ENCODE data around the gene ISG20L2. TPM values are rescaled to one million over a fixed set of nuclear protein-coding genes. Genes with fewer than 3 reads are reported as not detected.

The ISG20L2 gene
- total RNA-seq, 1 experiment from 2014 or later: 33.2 TPM

GRCh38 chr1:156698995-156699394, 29.6 kb downstream of the ISG20L2 start:
- Histone ChIP-seq H2AFZ (no peak overlapping the region), H3K9me2 (ENCODE audit: insufficient read depth) (no peaks in the 10 kb centered on the region), H3K9me3 (ENCODE audit: insufficient read depth, low read depth) (no peaks in the 10 kb centered on the region), H3K4me2 (no peak overlapping the region), H3K4me3 (no peak overlapping the region), H3K27ac (no peak overlapping the region), H3K27me3 (ENCODE audit: insufficient read depth, low read depth) (no peaks in the 10 kb centered on the region), H3F3A (ENCODE audit: insufficient read depth, low read depth) (peaks cover 19% of the 10 kb centered on the region), H3K79me2 (ENCODE audit: low read depth) (peaks cover 22% of the 10 kb centered on the region), H4K20me1 (ENCODE audit: insufficient read depth) (no peaks in the 10 kb centered on the region), H3K4me1 (replicated peaks; ENCODE audit: insufficient read depth) (peaks cover 20% of the 10 kb centered on the region), H3K36me3 (ENCODE audit: low read depth) (no peaks in the 10 kb centered on the region; the same call in 1 of the 2 replicates)
- ChIA-PET POLR2A (ENCODE audit: unreplicated experiment) (no interaction called here), CTCF (no interaction called here)
- DNase-seq: no peak
- no peak for TF ChIP-seq CTCF (conservative IDR thresholded peaks at IDR 0.05)
- intact Hi-C loops (cut with micrococcal nuclease; ENCODE audit: unreplicated experiment): loop anchor here (10.0 kb wide), 1 partner anchor 436 kb away; the partner anchor contains the start of gene ETV3
- BruUV-seq (replicated peaks): no TSS peak

- no peaks in the 10 kb centered on the region for H3K9me3 ChIP-seq (ENCODE audit: insufficient read depth, low read depth)
- peaks cover 32% of the 10 kb centered on the region for H3F3A ChIP-seq (ENCODE audit: insufficient read depth, low read depth)
- H3K27ac ChIP-seq: no peak overlapping the region
- H3K9me2 ChIP-seq (ENCODE audit: insufficient read depth): no peaks in the 10 kb centered on the region
- intact Hi-C loops (cut with micrococcal nuclease; ENCODE audit: unreplicated experiment): loop anchor here (10.0 kb wide), 1 partner anchor 437 kb away; the partner anchor contains the start of gene ETV3
- BruUV-seq (replicated peaks): no TSS peak
- no peak overlapping the region for H3K4me2 ChIP-seq
- H3K27me3 ChIP-seq (ENCODE audit: insufficient read depth, low read depth): no peaks in the 10 kb centered on the region
- ChIA-PET CTCF (no interaction called here), POLR2A (ENCODE audit: unreplicated experiment) (no interaction called here)
- H3K36me3 ChIP-seq (ENCODE audit: low read depth): no peaks in the 10 kb centered on the region; the same call in 1 of the 2 replicates
- peaks cover 8% of the 10 kb centered on the region; the same call in 1 of the 2 replicates for H3K79me2 ChIP-seq (ENCODE audit: low read depth)
- no peak for TF ChIP-seq CTCF (conservative IDR thresholded peaks at IDR 0.05)
- TF ChIP-seq EZH2 (IDR thresholded peaks at IDR 0.05; ENCODE audit: low read depth): no peak
- H4K20me1 ChIP-seq (ENCODE audit: insufficient read depth): no peaks in the 10 kb centered on the region
- no peak overlapping the region for H2AFZ ChIP-seq
- DNase-seq: no peak
- H3K4me3 ChIP-seq: no peak overlapping the region
- H3K4me1 ChIP-seq (replicated peaks; ENCODE audit: insufficient read depth): peaks cover 21% of the 10 kb centered on the region
These were observed 31.1 kb downstream of the ISG20L2 start for GRCh38 chr1:156697481-156697880.

GRCh38 chr1:156696755-156697154, 31.8 kb downstream of the ISG20L2 start:
- intact Hi-C loops (cut with micrococcal nuclease; ENCODE audit: unreplicated experiment): loop anchor here (10.0 kb wide), 1 partner anchor 438 kb away; the partner anchor contains the start of gene ETV3
- no peaks in the 10 kb centered on the region; the same call in 1 of the 2 replicates for H3K36me3 ChIP-seq (ENCODE audit: low read depth)
- no peak overlapping the region for H3K4me3 ChIP-seq
- no peak for TF ChIP-seq EZH2 (IDR thresholded peaks at IDR 0.05; ENCODE audit: low read depth)
- no peak for TF ChIP-seq CTCF (conservative IDR thresholded peaks at IDR 0.05)
- POLR2A ChIA-PET (ENCODE audit: unreplicated experiment): no interaction called here
- peaks cover 5% of the 10 kb centered on the region; the same call in 1 of the 2 replicates for H3K79me2 ChIP-seq (ENCODE audit: low read depth)
- peaks cover 40% of the 10 kb centered on the region for H3F3A ChIP-seq (ENCODE audit: insufficient read depth, low read depth)
- H3K27ac ChIP-seq: no peak overlapping the region
- no peak for DNase-seq
- peaks cover 28% of the 10 kb centered on the region for H3K4me1 ChIP-seq (replicated peaks; ENCODE audit: insufficient read depth)
- CTCF ChIA-PET: no interaction called here
- no peaks in the 10 kb centered on the region for H4K20me1 ChIP-seq (ENCODE audit: insufficient read depth)
- no TSS peak for BruUV-seq (replicated peaks)
- no peak overlapping the region for H2AFZ ChIP-seq
- H3K9me2 ChIP-seq (ENCODE audit: insufficient read depth): no peaks in the 10 kb centered on the region
- H3K27me3 ChIP-seq (ENCODE audit: insufficient read depth, low read depth): no peaks in the 10 kb centered on the region
- no peaks in the 10 kb centered on the region for H3K9me3 ChIP-seq (ENCODE audit: insufficient read depth, low read depth)
- no peak overlapping the region for H3K4me2 ChIP-seq
